Measurements from ENCODE around the gene GRM8.
"Not testable (repeated sequence)": the region's sequence is repeated elsewhere in the genome, so short reads cannot be mapped to it uniquely, and the experiment has no call there.

GRM8 gene

GRCh38 chr7:126905255-126905654 lies 347.5 kb downstream of the GRM8 start:
- DNase-seq, result not testable (repeated sequence)

- DNase-seq, result not testable (repeated sequence)
Observed at GRCh38 chr7:126901041-126901765, 351.5 kb downstream of the GRM8 start.

- DNase-seq, result peak; percentile 96
Observed at GRCh38 chr7:126887980-126888379, 364.8 kb downstream of the GRM8 start.

GRCh38 chr7:126887560-126887959 lies 365.2 kb downstream of the GRM8 start:
- DNase-seq, result peak; percentile 69

- not testable (repeated sequence) for DNase-seq
Observed at GRCh38 chr7:126882730-126883129, 370.0 kb downstream of the GRM8 start.

GRCh38 chr7:126881908-126882307 lies 370.8 kb downstream of the GRM8 start:
- DNase-seq, result peak; percentile 8

- DNase-seq, result no peak
Observed at GRCh38 chr7:126881315-126881714, 371.4 kb downstream of the GRM8 start.

- DNase-seq, result not testable (repeated sequence)
Observed at GRCh38 chr7:126876536-126876935, 376.2 kb downstream of the GRM8 start.

GRCh38 chr7:126856691-126857291 lies 395.9 kb downstream of the GRM8 start:
- no peak for DNase-seq

- DNase-seq, result no peak
Observed at GRCh38 chr7:126845331-126845730, 407.4 kb downstream of the GRM8 start.

- no peak for DNase-seq
Observed at GRCh38 chr7:126843883-126844282, 408.9 kb downstream of the GRM8 start.

- peak; percentile 55 for DNase-seq
Observed at GRCh38 chr7:126843336-126843735, 409.4 kb downstream of the GRM8 start.

GRCh38 chr7:126842451-126842850 lies 410.3 kb downstream of the GRM8 start:
- DNase-seq, result no peak

- DNase-seq, result peak; percentile 71
Observed at GRCh38 chr7:126840869-126841268, 411.9 kb downstream of the GRM8 start.

GRCh38 chr7:126839624-126840023 lies 413.1 kb downstream of the GRM8 start:
- no peak for DNase-seq

GRCh38 chr7:126838194-126838593 lies 414.5 kb downstream of the GRM8 start:
- DNase-seq, result no peak

GRCh38 chr7:126831241-126831640 lies 421.5 kb downstream of the GRM8 start:
- DNase-seq, result not testable (repeated sequence)

GRCh38 chr7:126820925-126821324 lies 431.8 kb downstream of the GRM8 start:
- no peak for DNase-seq

- DNase-seq, result no peak
Observed at GRCh38 chr7:126819197-126819484, 433.6 kb downstream of the GRM8 start.

GRCh38 chr7:126818393-126819196 lies 434.1 kb downstream of the GRM8 start:
- no peak for DNase-seq

GRCh38 chr7:126809188-126809587 lies 443.6 kb downstream of the GRM8 start:
- DNase-seq, result no peak

GRCh38 chr7:126806614-126807013 lies 446.1 kb downstream of the GRM8 start:
- DNase-seq, result no peak

- DNase-seq, result no peak
Observed at GRCh38 chr7:126805351-126805750, 447.4 kb downstream of the GRM8 start.

GRCh38 chr7:126804604-126805003 lies 448.1 kb downstream of the GRM8 start:
- DNase-seq, result no peak

Data from NCI-H345 (cell line).